Activated CD8-positive, alpha-beta T cell treated with anti-CD3 and anti-CD28 coated beads for 36 hours (primary cell): ENCODE results near the gene ZDHHC22. TPM values are rescaled to one million over a fixed set of nuclear protein-coding genes. Genes with fewer than 3 reads are reported as not detected.

ENCODE experiments used
- ATAC-seq: fragments of 200-7000 bp; cut with Tn5 transposase; one replicate; pipeline ENCODE4 v1.10.0; 2021; ENCODE audit warnings: mild to moderate bottlenecking, moderate library complexity
- CTCF ChIA-PET: fragments of 350-600 bp; sonication (Branson Sonifier 250); formaldehyde crosslinking; loops from one replicate; lab custom pipeline; 2021; ENCODE audit warnings: antibody characterized with exemption; lab: Charles Lee
- POLR2A ChIA-PET: fragments of 350-600 bp; sonication (Branson Sonifier 250); formaldehyde crosslinking; loops from one replicate; lab custom pipeline; 2021; ENCODE audit warnings: antibody characterized with exemption; lab: Charles Lee
- DNase-seq: peaks from one replicate; pipeline ENCODE4 v3.0.0-alpha.2; 2020
- H3K27ac Mint-ChIP-seq: one replicate; pipeline ENCODE4 v1.8.0; 2021; ENCODE audit warnings: mild to moderate bottlenecking, mixed read lengths
- H3K27me3 Mint-ChIP-seq: one replicate; pipeline ENCODE4 v1.8.0; 2021; ENCODE audit warnings: mixed read lengths
- H3K36me3 Mint-ChIP-seq: one replicate; pipeline ENCODE4 v1.8.0; 2021; ENCODE audit warnings: low read depth, mixed read lengths
- H3K4me1 Mint-ChIP-seq: one replicate; pipeline ENCODE4 v1.8.0; 2021; ENCODE audit warnings: low read depth, mixed read lengths
- H3K4me3 Mint-ChIP-seq: one replicate; pipeline ENCODE4 v1.8.0; 2021; ENCODE audit warnings: mild to moderate bottlenecking, moderate library complexity, mixed read lengths
- H3K9me3 Mint-ChIP-seq: one replicate; pipeline ENCODE4 v1.8.0; 2021; ENCODE audit warnings: mixed read lengths
- intact Hi-C: fragments of 100-400 bp; cut with micrococcal nuclease; formaldehyde crosslinking; loops from one replicate; pipeline ENCODE4 v1.10.0; 2022
- total RNA-seq, 2 experiments: library from RNA; stranded (reverse); gene quantifications; one replicate each; pipeline ENCODE4 v1.2.3, GENCODE V29; 2021
- TF ChIP-seq, protein P1 (sequence below): fragments of 200-600 bp; IDR thresholded peaks from one replicate; pipeline ENCODE4 v1.8.0; 2022; ENCODE audit warnings: antibody characterized with exemption, mild to moderate bottlenecking

Gene ZDHHC22
- total RNA-seq, 2 experiments from 2014 or later: not detected

DNA sequence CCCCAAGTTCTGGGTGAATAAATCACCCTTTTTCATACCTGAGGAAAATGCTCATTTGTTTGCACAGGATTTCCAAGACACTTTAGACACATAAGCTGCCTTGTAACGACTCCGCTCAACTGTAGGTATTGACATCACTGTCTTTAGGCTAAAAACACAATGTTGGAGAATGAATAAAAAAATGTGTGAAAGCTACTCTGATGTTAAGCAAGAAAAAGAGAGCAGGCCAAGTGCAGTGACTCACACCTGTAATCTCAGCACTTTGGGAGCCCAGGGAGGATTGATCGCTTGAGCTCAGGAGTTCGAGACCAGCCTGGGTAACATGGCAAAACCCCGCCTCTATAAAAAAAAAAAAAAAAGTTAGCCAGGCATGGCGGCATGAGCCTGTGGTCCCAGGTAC is 54.6 kb downstream of the ZDHHC22 start:
- Mint-ChIP-seq H3K27me3 (no peaks in the 10 kb centered on the region), H3K36me3 (peaks cover 5% of the 10 kb centered on the region), H3K4me1 (peaks cover 5% of the 10 kb centered on the region), H3K4me3 (no peak overlapping the region), H3K27ac (no peak overlapping the region), H3K9me3 (peaks cover 11% of the 10 kb centered on the region)
- CTCF ChIA-PET: interaction anchor here (1.4 to 9.7 kb wide), 6 partner anchors 8 to 214 kb away, joined by 4 to 122 read pairs (median 22); no protein-coding TSS in a partner anchor
- DNase-seq (no peak), ATAC-seq (no peak)
- TF ChIP-seq, protein P1, sequence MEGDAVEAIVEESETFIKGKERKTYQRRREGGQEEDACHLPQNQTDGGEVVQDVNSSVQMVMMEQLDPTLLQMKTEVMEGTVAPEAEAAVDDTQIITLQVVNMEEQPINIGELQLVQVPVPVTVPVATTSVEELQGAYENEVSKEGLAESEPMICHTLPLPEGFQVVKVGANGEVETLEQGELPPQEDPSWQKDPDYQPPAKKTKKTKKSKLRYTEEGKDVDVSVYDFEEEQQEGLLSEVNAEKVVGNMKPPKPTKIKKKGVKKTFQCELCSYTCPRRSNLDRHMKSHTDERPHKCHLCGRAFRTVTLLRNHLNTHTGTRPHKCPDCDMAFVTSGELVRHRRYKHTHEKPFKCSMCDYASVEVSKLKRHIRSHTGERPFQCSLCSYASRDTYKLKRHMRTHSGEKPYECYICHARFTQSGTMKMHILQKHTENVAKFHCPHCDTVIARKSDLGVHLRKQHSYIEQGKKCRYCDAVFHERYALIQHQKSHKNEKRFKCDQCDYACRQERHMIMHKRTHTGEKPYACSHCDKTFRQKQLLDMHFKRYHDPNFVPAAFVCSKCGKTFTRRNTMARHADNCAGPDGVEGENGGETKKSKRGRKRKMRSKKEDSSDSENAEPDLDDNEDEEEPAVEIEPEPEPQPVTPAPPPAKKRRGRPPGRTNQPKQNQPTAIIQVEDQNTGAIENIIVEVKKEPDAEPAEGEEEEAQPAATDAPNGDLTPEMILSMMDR: no peak
- intact Hi-C loops: no loop called here
- POLR2A ChIA-PET: no interaction called here

GRCh38 chr14:77086017-77086727 is 55.4 kb downstream of the ZDHHC22 start:
- H3K4me3 Mint-ChIP-seq: no peak overlapping the region
- DNase-seq (no peak), ATAC-seq (peak; percentile 60)
- CTCF ChIA-PET: interaction anchor here (1.0 to 9.7 kb wide), 10 partner anchors 9 to 316 kb away, joined by 3 to 122 read pairs (median 6); no protein-coding TSS in a partner anchor
- peaks cover 5% of the 10 kb centered on the region for H3K9me3 Mint-ChIP-seq
- H3K27ac Mint-ChIP-seq: no peak overlapping the region
- no peaks in the 10 kb centered on the region for H3K27me3 Mint-ChIP-seq
- peaks cover 5% of the 10 kb centered on the region for H3K4me1 Mint-ChIP-seq
- no peaks in the 10 kb centered on the region for H3K36me3 Mint-ChIP-seq
- TF ChIP-seq, protein P1: no peak
- intact Hi-C loops: no loop called here
- POLR2A ChIA-PET: interaction anchor here (0.9 kb wide), 1 partner anchor 10 kb away, joined by 3 read pairs; no protein-coding TSS in a partner anchor

DNA sequence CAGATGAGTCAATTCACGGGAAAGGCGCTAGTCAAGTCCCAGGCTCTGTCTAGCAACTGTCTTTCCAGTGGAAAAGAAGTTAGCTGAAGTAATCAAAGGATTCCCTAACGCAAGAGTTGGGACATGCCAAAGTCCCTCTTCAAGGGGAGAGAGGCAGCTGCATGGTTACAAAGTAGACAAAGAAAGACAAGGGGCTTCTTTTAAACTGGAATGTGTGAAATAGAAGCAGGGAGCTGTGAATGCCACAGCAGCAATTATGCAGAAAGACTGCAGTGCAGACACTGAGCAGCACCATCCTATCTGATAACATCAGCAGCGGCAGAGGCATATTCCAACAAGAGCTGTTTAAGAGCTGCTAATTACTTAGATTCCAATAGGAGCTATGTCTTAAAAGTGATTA is 56.1 kb downstream of the ZDHHC22 start:
- intact Hi-C loops: no loop called here
- peaks cover 5% of the 10 kb centered on the region for H3K4me1 Mint-ChIP-seq
- H3K9me3 Mint-ChIP-seq: peaks cover 2% of the 10 kb centered on the region
- no peak overlapping the region for H3K27ac Mint-ChIP-seq
- ChIA-PET CTCF (interaction anchor here (1.0 to 9.7 kb wide), 9 partner anchors 9 to 316 kb away, joined by 3 to 122 read pairs (median 6); no protein-coding TSS in a partner anchor), POLR2A (interaction anchor here (0.9 kb wide), 1 partner anchor 9 kb away, joined by 3 read pairs; no protein-coding TSS in a partner anchor)
- no peaks in the 10 kb centered on the region for H3K36me3 Mint-ChIP-seq
- TF ChIP-seq, protein P1: no peak
- no peaks in the 10 kb centered on the region for H3K27me3 Mint-ChIP-seq
- ATAC-seq (no peak), DNase-seq (no peak)
- H3K4me3 Mint-ChIP-seq: no peak overlapping the region

GRCh38 chr14:77084985-77085384 is 56.6 kb downstream of the ZDHHC22 start:
- H3K9me3 Mint-ChIP-seq: peaks cover 4% of the 10 kb centered on the region
- ChIA-PET CTCF (interaction anchor here (0.9 to 9.7 kb wide), 7 partner anchors 10 to 315 kb away, joined by 3 to 122 read pairs (median 20); no protein-coding TSS in a partner anchor), POLR2A (no interaction called here)
- H3K27ac Mint-ChIP-seq: no peak overlapping the region
- no peak overlapping the region for H3K4me3 Mint-ChIP-seq
- ATAC-seq (no peak), DNase-seq (no peak)
- intact Hi-C loops: no loop called here
- H3K4me1 Mint-ChIP-seq: peaks cover 5% of the 10 kb centered on the region
- TF ChIP-seq, protein P1: no peak
- H3K27me3 Mint-ChIP-seq: no peaks in the 10 kb centered on the region
- no peaks in the 10 kb centered on the region for H3K36me3 Mint-ChIP-seq

- H3K27me3 Mint-ChIP-seq: no peaks in the 10 kb centered on the region
- H3K4me1 Mint-ChIP-seq: peaks cover 5% of the 10 kb centered on the region
- ChIA-PET POLR2A (interaction anchor here (1.4 kb wide), 1 partner anchor 15 kb away, joined by 5 read pairs; the partner anchor contains the start of gene CIPC), CTCF (interaction anchor here (0.6 to 9.7 kb wide), 7 partner anchors 12 to 211 kb away, joined by 3 to 122 read pairs (median 8); no protein-coding TSS in a partner anchor)
- no peak for ATAC-seq
- no peak for DNase-seq
- TF ChIP-seq, protein P1: no peak
- intact Hi-C loops: no loop called here
- H3K9me3 Mint-ChIP-seq: peaks cover 7% of the 10 kb centered on the region
- no peak overlapping the region for H3K4me3 Mint-ChIP-seq
- no peaks in the 10 kb centered on the region for H3K36me3 Mint-ChIP-seq
- H3K27ac Mint-ChIP-seq: no peak overlapping the region
Measured at GRCh38 chr14:77083082-77083481, 58.5 kb downstream of the ZDHHC22 start.
